NCI-H2107 treated with DMSO at 0.1 percent for 48 hours (cell line): Measurements from ENCODE around the gene ETV3.
"Not testable (repeated sequence)": the region's sequence is repeated elsewhere in the genome, so short reads cannot be mapped to it uniquely, and the experiment has no call there.

Source experiments
- DNase-seq: peaks from one replicate; lab custom pipeline; 2025; ENCODE audit not compliant: unreplicated experiment; lab: John Stamatoyannopoulos, UW

Gene ETV3

DNA sequence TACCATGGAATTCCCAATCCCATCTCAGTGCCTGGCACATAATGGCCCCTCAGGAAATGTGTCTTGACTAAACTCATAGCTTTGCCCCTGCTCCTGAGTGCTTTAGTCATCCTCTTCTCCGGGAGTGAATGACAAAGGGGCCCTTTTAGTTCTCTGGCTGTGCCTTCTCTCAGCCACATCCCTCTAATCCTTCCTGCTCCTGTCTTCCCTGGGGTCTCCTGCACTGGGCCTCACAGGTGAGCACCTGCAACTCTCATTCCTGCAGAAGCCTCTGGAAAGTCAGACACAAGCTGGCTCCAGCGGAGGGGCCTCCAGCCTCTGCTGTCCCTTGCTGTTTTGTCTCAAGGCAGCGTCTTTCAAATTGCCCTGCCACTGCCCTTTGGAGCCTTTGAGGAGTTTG is 24.6 kb downstream of the ETV3 start:
- DNase-seq = no peak

DNA sequence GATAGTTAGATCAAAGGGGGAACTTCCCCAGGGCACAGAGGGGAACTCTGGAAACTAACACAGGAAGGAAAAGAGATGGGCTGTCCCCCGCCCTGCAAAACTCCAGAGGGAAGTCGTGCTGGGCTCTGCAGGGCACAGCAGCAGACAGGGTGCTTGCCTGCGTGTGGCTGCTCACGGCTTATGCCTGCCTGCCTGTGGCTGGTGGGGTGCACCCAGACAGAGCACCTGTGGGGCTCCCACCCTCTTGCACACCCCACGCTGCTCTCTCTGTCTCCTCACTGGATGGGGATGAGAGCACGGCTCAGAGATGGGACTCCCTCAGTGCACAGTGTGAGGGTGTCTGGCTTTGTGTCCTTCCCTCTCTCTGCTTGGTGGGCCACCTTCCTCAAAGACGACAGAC is 25.1 kb downstream of the ETV3 start:
- DNase-seq = no peak

DNA sequence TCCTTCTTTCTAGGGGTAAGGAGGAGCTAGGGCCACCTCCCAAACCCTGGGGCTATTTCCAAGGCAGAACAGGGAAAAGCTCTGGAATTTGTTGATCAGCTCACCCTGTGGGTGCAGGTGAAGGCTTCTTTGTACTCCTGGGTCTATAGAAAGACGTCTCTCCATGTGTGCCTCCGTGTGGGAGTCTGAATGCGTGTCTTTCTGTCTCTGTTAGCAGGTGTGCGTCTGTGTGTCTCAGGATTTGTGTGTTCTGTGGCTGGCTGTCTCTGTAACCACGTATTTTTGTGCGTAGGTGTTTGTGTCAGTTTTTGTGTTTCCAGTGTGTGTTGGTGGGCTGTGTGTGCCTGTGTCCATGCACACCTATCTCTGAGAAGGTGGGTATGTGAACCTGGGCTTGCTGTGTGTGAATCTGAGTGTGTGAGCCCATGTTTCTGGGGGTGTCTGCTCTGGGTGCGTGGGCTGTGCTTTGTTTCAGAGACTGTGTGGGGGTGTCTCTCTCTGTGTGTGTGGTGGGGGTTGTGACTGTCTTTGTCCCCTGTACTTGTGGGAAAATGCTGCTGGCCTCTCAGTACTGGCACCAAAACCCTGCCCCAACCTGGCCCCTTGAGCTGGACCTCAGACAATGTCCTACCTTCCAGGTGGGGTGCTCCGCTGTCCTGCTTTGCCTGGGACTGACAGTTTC is 25.9 kb downstream of the ETV3 start:
- no peak for DNase-seq

GRCh38 chr1:157111396-157112165 is 26.6 kb downstream of the ETV3 start:
- DNase-seq = no peak

DNA sequence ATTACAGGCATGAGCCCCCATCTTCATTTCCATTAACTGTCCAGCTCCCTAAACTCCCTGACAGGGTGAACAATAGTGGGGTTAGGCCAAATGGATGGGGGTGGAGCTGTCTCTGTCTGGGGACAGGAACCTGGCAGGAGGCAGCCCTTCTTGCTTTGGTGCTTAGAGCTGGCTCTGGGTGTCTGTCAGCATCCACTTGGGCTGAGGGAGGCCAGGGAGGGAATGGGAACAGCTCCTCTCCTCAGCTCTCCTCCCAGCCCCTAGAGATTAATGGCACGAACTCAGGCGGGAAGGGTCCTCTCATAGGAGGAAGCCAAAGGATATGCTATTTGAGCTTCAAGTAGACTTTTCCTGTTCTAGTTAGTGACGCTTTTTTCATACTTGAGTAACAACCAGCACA is 27.5 kb downstream of the ETV3 start:
- DNase-seq = no peak

GRCh38 chr1:157110003-157110402 is 28.2 kb downstream of the ETV3 start:
- DNase-seq = no peak

DNA sequence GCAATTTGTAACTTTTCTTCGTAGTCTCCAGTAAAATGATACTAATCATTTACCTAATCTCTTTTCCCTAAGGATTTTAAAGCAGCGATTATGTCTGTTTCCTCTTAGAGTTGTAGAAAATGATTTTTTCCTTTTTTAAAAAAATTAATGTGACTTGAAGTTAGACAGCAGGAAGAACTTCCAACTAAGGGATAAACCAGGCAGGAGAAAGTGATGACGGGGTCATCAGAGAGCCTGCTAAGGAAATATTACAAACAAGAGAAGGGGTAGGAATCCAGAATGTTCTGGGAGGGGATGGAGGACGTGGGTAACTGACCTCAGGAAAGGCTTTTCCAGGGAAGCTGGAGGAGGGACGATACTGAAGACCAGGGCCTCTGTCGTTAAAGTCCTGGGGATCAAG is 29.7 kb downstream of the ETV3 start:
- DNase-seq = no peak

DNA sequence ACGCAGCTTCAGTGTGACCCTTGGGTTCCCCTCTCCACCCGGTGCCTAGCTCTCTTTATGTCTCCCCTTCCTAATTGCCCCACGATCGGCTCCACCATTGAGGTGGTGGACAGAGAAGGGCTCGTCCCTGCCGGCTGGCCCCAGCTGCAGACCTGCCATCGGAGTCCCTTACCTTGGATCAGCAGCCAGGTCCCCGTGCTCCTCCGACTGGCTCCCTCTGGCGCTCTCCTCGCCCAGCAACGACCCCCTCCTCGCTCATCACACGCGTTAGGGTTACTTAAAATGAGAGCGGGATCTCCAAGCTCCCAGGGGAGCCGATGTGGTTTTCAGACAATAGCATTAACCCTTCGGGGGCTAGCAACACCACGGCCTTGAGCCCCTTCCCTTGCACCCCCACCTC is 30.5 kb downstream of the ETV3 start:
- no peak for DNase-seq

DNA sequence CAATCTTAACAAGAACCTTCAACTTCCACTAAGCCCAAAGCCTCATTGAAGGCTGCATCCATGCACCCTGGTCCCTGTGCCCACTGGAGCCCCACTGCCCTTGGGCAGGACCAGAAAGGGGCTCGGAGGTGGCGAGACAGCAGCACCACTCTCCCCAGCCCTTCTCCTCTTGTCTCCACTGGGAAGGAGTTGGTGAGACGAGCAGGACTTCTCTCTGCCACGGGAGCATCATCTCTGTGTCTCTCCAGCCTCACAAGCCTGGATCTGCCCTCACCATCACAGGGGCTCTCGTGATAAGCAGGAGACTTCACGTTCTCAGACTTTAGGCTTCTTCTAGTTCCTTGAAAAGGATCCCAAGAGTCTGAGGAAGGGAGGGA is 31.4 kb downstream of the ETV3 start:
- no peak for DNase-seq

DNA sequence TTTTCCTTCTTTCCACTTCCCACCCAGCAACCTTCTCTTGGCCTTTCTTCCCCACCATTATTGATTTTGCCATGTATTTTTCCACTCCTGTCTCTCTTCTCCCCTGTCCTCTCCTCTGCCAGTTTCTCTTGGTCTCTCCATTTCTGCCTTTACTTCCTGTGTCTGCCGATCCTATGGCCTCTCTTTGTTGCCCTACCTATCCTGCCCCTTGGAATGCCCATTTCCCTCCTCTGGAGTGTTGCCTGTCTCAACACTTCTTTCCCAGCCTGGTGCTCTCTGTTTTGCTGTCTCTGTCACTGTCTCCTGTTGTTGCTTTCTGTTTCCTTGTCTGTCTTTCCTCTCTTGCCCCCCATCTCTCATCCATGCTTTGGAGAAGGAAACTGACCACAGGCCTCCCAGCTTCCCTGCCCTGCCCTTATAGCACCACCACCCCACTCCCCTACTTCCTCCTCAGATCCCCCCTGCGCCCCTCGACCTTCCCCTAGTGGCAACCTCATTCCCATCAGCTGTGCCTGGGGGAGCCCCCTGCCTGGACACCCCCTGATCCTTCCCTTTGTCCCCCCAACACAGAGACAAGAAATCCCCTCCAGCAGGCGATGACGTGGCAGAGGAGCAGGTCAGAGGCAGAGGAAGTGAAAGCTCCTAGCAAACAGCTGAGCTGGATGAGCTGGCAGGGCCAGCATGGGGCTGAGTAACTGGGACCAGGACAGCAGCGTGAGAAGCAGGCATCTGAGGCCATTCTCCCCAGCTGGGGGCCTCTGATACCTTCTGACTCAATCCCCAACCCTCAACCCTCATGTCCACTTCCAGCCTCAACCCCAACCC is 32.0 kb downstream of the ETV3 start:
- DNase-seq = no peak

GRCh38 chr1:157105298-157105987 is 32.8 kb downstream of the ETV3 start:
- DNase-seq = no peak

DNA sequence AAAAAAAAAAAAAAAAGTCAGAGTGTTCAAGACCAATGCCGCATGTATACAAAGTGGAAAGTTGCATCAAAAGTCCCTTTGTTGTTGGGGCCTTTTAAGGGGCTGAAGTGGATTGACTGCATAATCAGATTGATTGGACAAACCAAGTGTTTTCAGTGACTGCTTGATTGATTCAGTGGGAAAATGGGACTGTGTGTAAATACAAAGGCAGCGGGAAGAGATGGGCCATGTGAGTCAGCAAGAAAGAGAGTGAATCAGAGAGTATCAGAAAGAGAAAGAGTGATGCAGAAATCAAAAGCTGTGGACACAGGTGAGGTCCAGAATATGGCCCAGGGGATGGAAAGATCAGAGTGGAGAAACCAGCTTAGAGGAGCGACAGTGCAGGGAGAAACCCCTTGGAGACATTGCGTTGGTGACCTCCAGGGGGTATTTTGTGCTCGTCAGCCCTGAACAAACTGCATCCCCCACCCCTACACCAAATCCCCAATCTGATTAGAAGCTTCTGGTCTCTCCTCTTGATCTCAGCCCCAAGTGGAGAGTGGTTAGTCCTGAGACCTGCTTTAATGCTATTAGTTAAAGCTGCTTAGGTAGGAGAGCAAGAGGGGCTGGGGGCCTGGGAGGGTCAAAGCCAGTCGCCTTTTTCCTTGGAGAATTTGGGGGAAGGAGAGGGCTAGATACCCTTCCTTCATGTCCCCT is 33.4 kb downstream of the ETV3 start:
- DNase-seq = no peak

DNA sequence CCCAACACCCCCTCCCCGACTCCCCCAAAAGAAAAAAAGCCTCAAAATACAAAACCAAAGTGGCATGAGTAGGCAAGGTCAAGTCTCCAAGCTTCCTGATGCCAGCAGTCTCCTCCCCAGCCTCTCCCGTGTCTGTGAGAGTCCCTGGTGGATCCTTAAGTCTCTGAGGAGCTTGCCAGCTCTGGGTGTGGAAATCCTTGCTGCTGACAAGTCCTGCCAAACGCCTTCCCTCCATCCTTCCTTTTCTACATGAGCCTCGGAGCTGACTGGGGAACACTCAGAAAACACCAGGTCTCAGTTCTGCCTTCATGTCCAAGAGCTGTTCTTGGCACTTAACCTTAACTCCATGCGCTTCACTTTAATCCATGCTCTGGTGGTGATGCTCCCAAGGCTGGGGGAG is 34.9 kb downstream of the ETV3 start:
- no peak for DNase-seq

DNA sequence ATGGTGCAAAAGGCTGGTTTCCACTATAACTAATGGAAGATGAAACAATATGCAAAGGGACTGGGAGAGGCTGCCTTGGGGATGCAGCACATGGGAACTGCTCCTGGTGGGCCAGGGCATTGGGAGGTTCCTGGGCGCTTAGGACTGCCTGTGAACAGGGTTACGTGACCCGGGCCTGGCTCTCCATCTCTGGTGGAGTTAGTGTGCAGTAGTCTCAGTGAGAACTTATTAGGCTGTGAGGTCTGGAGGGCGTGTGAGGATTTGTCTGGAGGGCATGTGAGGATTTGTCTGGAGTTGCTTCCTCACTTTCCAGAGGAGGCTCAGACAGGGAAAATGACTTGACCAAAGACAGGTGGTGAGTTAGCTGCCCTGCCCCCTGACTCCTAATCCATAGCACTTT is 37.0 kb downstream of the ETV3 start:
- DNase-seq = no peak

DNA sequence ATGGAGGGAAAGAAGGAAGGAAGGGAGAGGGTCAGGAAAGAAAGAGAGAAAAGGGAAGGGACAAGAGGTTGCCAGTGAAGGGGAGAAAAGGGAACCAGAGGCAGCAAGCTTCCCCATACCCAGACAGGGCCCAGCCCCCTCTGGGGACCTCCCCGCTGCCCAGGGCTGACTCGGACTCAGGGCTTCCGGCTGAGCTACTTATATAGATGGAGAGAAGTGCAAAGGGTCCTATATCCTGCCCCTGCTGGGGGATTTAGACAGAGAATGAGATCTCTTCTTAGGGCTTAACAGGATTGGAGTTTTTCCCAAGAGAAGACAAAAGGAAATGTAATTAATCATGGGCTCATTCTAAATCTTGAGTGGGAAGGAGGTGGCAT is 38.6 kb downstream of the ETV3 start, which contains the start of gene ETV3L:
ETV3L (minus strand) TSS at position 176 of the 377 bp plus-strand sequence. CDS start 285 bp downstream, outside the sequence.
- no peak for DNase-seq

GRCh38 chr1:157098987-157099632 is 39.1 kb downstream of the ETV3 start:
- DNase-seq = not testable (repeated sequence)

- DNase-seq = no peak
Observed at GRCh38 chr1:157098519-157098918, 39.7 kb downstream of the ETV3 start.

DNA sequence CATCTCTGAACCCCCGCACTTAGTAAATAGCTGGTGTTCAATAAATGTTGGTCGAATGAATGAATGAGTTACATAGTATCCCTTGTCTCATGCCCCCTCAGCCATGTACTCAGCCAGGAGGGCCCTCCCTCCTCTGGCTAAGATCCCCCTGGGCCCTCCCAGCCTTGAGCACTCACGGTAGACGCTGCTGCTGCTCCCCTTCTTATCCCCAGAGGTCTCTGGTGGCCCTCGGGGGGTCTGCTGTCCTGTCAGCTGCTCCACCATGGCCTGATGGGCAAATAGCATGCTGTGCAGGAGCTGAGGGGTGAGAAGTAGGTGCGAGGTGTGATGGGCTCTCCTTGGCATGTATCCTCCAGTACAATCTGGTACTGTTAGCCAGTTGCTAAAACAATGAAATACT is 40.5 kb downstream of the ETV3 start:
- no peak for DNase-seq

DNA sequence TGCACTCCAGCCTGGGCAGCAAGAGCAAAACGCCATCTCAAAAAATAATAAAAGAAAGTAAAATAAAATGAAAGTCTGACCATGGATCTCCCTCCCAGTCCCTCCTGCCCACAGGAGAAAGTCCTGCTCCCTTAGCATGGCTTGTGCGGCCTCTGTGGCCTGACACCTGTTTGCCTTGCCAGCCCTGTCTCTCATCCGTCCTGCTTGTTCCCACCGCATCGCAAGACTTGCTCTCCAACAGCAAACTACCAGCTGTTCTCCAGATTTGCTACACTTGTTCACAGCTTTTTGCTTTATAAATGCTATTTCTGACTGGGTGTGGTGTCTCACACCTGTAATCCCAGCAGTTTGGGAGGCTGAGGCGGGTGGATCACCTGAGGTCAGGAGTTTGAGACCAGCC is 41.3 kb downstream of the ETV3 start:
- no peak for DNase-seq

GRCh38 chr1:157095551-157095950 is 42.6 kb downstream of the ETV3 start:
- no peak for DNase-seq
